Measurements from ENCODE around the gene ISG20.

ISG20 gene

GRCh38 chr15:88651136-88651732, 12.4 kb downstream of the ISG20 start:
- TF ChIP-seq, protein P1, sequence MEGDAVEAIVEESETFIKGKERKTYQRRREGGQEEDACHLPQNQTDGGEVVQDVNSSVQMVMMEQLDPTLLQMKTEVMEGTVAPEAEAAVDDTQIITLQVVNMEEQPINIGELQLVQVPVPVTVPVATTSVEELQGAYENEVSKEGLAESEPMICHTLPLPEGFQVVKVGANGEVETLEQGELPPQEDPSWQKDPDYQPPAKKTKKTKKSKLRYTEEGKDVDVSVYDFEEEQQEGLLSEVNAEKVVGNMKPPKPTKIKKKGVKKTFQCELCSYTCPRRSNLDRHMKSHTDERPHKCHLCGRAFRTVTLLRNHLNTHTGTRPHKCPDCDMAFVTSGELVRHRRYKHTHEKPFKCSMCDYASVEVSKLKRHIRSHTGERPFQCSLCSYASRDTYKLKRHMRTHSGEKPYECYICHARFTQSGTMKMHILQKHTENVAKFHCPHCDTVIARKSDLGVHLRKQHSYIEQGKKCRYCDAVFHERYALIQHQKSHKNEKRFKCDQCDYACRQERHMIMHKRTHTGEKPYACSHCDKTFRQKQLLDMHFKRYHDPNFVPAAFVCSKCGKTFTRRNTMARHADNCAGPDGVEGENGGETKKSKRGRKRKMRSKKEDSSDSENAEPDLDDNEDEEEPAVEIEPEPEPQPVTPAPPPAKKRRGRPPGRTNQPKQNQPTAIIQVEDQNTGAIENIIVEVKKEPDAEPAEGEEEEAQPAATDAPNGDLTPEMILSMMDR (IDR thresholded peaks at IDR 0.05), result no peak
- no peak for TF ChIP-seq ZFX (IDR thresholded peaks at IDR 0.05; ENCODE audit: borderline replicate concordance)
- no peak overlapping the region for H3K27ac ChIP-seq

DNA sequence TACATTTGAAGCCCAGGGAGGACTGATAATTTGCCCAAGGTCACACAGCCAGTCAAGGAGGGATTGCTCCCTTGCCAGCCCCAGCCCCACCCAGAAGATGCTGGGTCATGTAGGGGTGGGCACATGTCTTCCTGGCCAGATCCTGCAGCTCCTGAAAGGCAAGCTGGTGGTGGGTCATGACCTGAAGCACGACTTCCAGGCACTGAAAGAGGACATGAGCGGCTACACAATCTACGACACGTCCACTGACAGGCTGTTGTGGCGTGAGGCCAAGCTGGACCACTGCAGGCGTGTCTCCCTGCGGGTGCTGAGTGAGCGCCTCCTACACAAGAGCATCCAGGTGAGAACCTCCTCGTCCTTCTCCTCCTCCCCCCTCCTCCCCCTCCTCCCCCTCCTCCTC, 13.2 kb downstream of the ISG20 start:
- TF ChIP-seq, protein P1 (IDR thresholded peaks at IDR 0.05), result no peak
- TF ChIP-seq ZFX (IDR thresholded peaks at IDR 0.05; ENCODE audit: borderline replicate concordance), result no peak
- no peak overlapping the region for H3K27ac ChIP-seq

GRCh38 chr15:88652456-88653199, 13.8 kb downstream of the ISG20 start:
- no peak for TF ChIP-seq ZFX (IDR thresholded peaks at IDR 0.05; ENCODE audit: borderline replicate concordance)
- TF ChIP-seq, protein P1 (IDR thresholded peaks at IDR 0.05), result no peak
- H3K27ac ChIP-seq, result no peak overlapping the region

- no peak for TF ChIP-seq ZFX (IDR thresholded peaks at IDR 0.05; ENCODE audit: borderline replicate concordance)
- TF ChIP-seq, protein P1 (IDR thresholded peaks at IDR 0.05), result no peak
- no peak overlapping the region for H3K27ac ChIP-seq
Observed at GRCh38 chr15:88653200-88654064, 14.6 kb downstream of the ISG20 start.

DNA sequence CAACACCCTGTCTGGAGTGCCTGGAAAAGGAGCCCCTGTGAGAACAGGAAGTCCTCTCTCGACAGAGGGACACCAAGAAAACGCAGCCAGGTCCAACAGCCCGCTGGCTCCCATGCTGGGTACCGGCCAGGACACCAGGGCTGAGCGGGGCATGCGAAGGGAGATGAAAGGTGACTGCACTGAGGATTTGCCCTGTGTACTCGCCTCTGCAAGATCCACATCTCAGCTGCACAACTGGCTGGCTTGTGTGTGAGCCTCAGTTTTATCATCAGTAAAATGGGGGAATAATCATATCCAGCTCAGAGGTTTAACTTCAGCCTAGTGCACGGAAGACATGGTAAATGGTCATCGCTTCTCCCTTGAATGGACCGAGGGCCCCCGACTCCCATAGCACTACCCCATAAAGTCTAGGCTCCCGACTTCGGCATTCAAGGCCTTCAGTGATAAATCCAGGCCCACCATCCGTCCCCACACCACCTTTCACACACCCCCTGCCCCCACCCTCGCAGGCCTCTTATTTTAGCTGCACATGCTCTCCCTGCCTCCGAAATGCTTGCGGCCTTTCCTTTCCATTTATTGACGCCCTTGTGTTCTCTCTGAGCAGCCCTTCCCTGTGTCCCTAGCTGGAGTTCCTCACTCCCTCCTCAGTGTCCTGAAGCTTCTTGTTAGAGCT, 15.8 kb downstream of the ISG20 start:
- TF ChIP-seq, protein P1 (IDR thresholded peaks at IDR 0.05), result no peak
- no peak for TF ChIP-seq ZFX (IDR thresholded peaks at IDR 0.05; ENCODE audit: borderline replicate concordance)
- H3K27ac ChIP-seq, result no peak overlapping the region

GRCh38 chr15:88655103-88655553, 16.3 kb downstream of the ISG20 start:
- TF ChIP-seq ZFX (IDR thresholded peaks at IDR 0.05; ENCODE audit: borderline replicate concordance), result no peak
- TF ChIP-seq, protein P1 (IDR thresholded peaks at IDR 0.05), result no peak

More at GRCh38 chr15:88655103-88655553, 16.3 kb downstream of the ISG20 start:
- H3K27ac ChIP-seq, result no peak overlapping the region

All from 22Rv1 (cell line).